ENCODE results near the gene HCRTR1. TPM values are rescaled to one million over a fixed set of nuclear protein-coding genes. Genes with fewer than 3 reads are reported as not detected.

The HCRTR1 gene
- total RNA-seq, 2 experiments from 2014 or later: not detected

DNA sequence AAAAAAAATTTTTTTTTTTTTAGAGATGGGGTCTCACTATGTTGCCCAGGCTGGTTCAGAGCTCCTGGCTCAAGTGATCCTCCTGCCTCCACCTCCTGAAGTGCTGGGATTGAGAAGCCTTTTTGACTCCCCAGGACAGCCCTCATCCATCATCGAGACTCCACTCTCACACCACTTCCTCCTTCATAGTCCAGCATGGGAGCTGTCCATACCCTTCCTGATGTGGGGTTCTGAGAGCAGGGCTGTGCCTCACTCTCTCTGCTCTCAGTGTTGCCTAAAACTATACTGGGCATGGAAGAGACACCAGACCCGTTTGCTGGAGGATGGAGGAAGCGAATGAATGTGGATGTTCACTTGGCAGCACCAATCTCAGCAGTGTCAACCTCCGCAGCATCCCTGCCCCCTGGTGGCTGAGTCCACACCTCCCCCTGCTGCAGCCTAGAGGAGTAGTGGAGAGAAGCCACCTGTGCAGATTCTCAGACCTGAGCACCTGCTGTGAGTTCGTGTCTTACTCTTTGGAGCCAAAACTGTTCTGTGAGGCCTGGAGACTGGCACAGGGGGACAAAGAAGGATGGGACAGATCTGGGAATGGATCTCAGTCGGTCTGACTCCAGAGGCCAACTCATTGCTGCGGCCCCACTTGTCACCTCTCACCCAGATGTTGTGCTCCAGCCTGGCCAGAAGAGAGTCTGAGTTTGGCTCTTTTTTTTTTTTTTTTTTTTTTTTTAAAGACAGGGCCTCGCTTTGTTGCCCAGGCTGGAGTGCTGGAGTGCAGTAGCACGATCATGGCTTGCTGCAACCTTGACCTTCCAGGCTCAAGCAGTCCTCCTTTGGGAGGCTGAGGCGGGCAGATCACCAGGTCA, 23.5 kb upstream of the HCRTR1 start:
- CTCF ChIA-PET: interaction anchor here (0.6 to 1.6 kb wide), 10 partner anchors 8 to 411 kb away, joined by 3 to 8 read pairs (median 4); no protein-coding TSS in a partner anchor
- Mint-ChIP-seq H3K27me3 (peaks cover 12% of the 10 kb centered on the region), H3K9me3 (no peaks in the 10 kb centered on the region), H3K4me3 (no peak overlapping the region), H3K36me3 (no peaks in the 10 kb centered on the region), H3K27ac (no peak overlapping the region), H3K4me1 (ENCODE audit: low read depth) (peaks cover 2% of the 10 kb centered on the region)
- intact Hi-C loops (cut with micrococcal nuclease): no loop called here
- POLR2A ChIA-PET: no interaction called here
- DNase-seq: peak; percentile 79

DNA sequence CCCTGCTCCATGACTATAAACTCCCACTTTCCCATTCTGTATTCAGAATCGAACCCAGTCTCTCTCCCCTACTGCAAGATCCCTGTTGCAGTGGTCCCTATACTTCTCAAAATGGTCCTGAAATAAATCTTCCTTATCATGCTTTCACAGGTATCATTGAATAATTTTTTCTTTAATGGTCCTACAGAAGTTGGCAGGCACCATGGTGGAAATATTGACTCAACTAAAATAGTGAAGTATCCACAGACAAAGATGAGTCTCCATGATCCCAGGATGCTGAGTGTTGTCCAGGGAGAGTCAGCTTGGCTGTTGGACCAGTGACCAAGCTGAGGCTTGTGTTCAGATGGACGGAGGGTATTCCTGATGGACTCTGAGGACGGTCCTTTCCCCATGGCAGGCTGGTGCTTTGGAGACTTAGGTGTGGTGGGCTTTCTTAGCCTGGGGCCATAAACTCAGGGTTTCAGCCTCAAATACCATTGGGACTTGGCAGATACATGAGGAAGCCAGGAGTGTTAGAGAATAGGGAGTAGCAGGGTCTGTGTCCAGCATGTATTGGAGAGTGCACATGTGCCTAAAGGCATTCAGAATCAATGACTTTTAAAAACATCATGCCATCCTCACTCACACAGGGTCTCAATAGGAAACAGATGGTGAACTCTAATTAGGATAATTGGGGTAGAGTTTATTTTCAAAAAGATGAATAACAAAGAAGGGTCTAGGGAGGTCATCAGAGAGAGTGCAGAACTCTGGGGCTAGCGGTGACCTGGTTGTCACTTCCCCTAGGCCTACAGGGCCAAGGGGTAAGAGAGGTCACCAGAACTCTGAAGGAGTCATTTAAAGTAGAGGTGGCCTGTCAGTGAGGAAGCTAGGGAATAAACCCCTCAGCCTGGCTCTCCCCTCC, 21.4 kb upstream of the HCRTR1 start:
- Mint-ChIP-seq H3K4me3 (no peak overlapping the region), H3K4me1 (ENCODE audit: low read depth) (peaks cover under 1% of the 10 kb centered on the region), H3K27ac (no peak overlapping the region), H3K9me3 (no peaks in the 10 kb centered on the region), H3K36me3 (no peaks in the 10 kb centered on the region), H3K27me3 (peaks cover 7% of the 10 kb centered on the region)
- intact Hi-C loops (cut with micrococcal nuclease): no loop called here
- ChIA-PET CTCF (interaction anchor here (1.2 to 1.3 kb wide), 2 partner anchors 8 to 33 kb away, joined by 3 to 7 read pairs; no protein-coding TSS in a partner anchor), POLR2A (no interaction called here)
- no peak for DNase-seq

DNA sequence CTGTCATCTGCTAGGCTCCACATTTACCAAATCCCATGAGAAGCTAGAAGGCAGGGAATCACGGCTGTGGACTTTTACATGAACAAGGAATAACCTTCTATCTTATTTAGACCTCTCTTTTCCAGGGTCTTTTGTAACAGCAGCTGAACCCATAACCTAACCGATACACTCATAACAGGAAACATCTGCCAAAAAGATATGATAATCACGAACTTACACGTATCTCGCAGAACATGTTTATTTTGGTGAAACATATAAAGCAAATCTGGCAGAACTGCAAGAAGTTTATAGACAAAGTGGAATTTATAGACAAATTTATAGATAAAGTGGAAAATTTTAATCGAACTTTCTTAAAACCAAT, 20.8 kb upstream of the HCRTR1 start:
- intact Hi-C loops (cut with micrococcal nuclease): no loop called here
- Mint-ChIP-seq H3K27me3 (peaks cover 7% of the 10 kb centered on the region), H3K9me3 (no peaks in the 10 kb centered on the region), H3K4me3 (no peak overlapping the region), H3K36me3 (no peaks in the 10 kb centered on the region), H3K4me1 (ENCODE audit: low read depth) (peaks cover 1% of the 10 kb centered on the region), H3K27ac (no peak overlapping the region)
- POLR2A ChIA-PET: no interaction called here
- no peak for DNase-seq
- CTCF ChIA-PET: interaction anchor here (0.8 to 1.3 kb wide), 2 partner anchors 9 to 32 kb away, joined by 3 read pairs; no protein-coding TSS in a partner anchor

DNA sequence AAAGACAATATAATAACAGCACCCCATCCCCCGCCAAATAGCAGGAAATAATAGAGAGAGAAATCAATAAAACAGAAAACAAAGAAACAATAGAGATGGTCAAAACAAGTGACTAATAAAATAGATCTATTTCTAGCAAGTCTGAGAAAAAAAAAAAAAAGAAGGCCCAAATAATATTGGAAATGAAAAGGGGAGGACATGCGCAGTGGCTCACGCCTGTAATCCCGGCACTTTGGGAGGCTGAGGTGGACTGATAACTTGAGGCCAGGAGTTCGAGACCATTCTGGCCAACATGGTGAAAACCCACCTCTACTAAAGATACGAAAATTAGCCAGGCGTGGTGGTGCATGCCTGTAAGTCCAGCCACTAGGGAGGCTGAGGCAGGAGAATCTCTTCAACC, 18.5 kb upstream of the HCRTR1 start:
- H3K27ac Mint-ChIP-seq: no peak overlapping the region
- no peak for DNase-seq
- CTCF ChIA-PET: no interaction called here
- H3K27me3 Mint-ChIP-seq: peaks cover 2% of the 10 kb centered on the region
- H3K36me3 Mint-ChIP-seq: no peaks in the 10 kb centered on the region
- peaks cover 1% of the 10 kb centered on the region for H3K4me1 Mint-ChIP-seq (ENCODE audit: low read depth)
- no peak overlapping the region for H3K4me3 Mint-ChIP-seq
- no peaks in the 10 kb centered on the region for H3K9me3 Mint-ChIP-seq
- POLR2A ChIA-PET: no interaction called here
- intact Hi-C loops (cut with micrococcal nuclease): no loop called here

DNA sequence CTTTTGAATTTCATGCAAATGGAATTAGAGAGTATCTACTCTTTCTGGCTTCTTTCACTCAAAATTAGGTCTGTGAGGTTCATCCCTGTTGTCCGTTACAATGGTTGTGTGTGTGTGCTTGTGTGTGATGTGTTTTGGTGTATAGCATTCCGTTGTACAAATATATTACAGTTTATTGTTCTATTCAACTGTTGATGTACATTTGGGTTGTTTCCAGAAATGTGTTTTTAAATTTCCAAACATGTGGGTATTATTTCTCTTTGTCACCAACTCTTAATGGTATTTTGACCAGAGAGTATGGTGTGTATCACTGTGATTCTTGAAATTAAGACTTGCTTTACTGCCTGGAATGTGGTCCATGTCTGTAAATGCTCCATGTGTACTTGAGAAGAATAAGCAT, 16.8 kb upstream of the HCRTR1 start:
- no peak overlapping the region for H3K4me3 Mint-ChIP-seq
- peaks cover 2% of the 10 kb centered on the region for H3K27me3 Mint-ChIP-seq
- H3K9me3 Mint-ChIP-seq: no peaks in the 10 kb centered on the region
- POLR2A ChIA-PET: no interaction called here
- CTCF ChIA-PET: interaction anchor here (0.7 kb wide), 1 partner anchor 37 kb away, joined by 3 read pairs; no protein-coding TSS in a partner anchor
- intact Hi-C loops (cut with micrococcal nuclease): no loop called here
- H3K4me1 Mint-ChIP-seq (ENCODE audit: low read depth): peaks cover 2% of the 10 kb centered on the region
- no peak overlapping the region for H3K27ac Mint-ChIP-seq
- H3K36me3 Mint-ChIP-seq: no peaks in the 10 kb centered on the region
- no peak for DNase-seq

DNA sequence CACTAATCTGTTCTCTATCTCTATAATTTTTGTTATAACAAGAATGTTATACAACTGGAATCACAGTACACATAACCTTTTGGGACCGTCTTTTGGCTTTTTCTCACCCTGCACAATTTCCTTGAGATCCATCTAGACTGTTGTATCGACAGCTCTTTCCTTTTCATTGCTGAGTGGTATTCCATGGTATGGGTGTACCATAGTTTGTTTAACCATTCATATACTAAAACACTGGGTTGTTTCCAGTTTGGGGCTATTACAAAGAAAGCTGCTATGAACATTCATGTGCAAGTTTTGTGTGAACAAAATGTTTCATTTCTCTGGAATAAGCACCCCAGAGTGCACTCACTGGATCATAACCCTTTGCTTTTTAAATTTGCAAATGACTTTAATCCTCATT, 15.4 kb upstream of the HCRTR1 start:
- peaks cover 11% of the 10 kb centered on the region for H3K4me1 Mint-ChIP-seq (ENCODE audit: low read depth)
- H3K4me3 Mint-ChIP-seq: no peak overlapping the region
- H3K27me3 Mint-ChIP-seq: no peaks in the 10 kb centered on the region
- no peak for DNase-seq
- no peak overlapping the region for H3K27ac Mint-ChIP-seq
- intact Hi-C loops (cut with micrococcal nuclease): no loop called here
- no peaks in the 10 kb centered on the region for H3K9me3 Mint-ChIP-seq
- no peaks in the 10 kb centered on the region for H3K36me3 Mint-ChIP-seq
- CTCF ChIA-PET: interaction anchor here (0.7 to 1.0 kb wide), 2 partner anchors 9 to 16 kb away, joined by 3 to 4 read pairs; no protein-coding TSS in a partner anchor
- POLR2A ChIA-PET: no interaction called here

DNA sequence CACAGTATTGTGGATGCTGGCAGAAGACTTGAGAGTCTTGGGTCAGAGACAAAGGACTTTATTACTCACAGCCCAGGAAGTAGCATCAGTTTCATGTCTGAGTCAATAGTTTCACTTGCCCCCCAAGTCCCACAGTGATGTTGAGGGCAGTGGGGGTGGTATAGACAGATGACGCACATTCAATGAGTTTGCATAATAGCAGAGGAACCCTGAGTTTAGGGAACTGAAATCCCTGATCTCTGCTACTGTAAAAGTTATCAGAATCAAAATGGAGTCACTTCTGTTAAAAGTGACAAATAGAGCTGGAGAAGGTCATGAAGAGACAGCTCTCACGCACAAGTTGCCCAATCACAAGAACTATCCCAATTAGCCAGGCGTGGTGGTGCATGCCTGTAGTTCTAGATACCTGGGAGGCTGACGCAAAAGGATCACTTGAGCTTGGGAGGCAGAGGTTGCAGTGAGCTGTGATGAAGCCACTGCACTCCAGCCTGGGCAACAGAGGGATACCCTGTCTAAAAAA, 11.5 kb upstream of the HCRTR1 start:
- Mint-ChIP-seq H3K4me1 (ENCODE audit: low read depth) (peaks cover 11% of the 10 kb centered on the region), H3K27me3 (peaks cover 6% of the 10 kb centered on the region), H3K36me3 (no peaks in the 10 kb centered on the region), H3K9me3 (no peaks in the 10 kb centered on the region), H3K4me3 (no peak overlapping the region), H3K27ac (peak overlapping the region; percentile 35)
- DNase-seq: peak; percentile 74
- intact Hi-C loops (cut with micrococcal nuclease): no loop called here
- CTCF ChIA-PET: interaction anchor here (1.0 to 1.4 kb wide), 2 partner anchors 13 to 57 kb away, joined by 3 to 7 read pairs; no protein-coding TSS in a partner anchor
- POLR2A ChIA-PET: no interaction called here

DNA sequence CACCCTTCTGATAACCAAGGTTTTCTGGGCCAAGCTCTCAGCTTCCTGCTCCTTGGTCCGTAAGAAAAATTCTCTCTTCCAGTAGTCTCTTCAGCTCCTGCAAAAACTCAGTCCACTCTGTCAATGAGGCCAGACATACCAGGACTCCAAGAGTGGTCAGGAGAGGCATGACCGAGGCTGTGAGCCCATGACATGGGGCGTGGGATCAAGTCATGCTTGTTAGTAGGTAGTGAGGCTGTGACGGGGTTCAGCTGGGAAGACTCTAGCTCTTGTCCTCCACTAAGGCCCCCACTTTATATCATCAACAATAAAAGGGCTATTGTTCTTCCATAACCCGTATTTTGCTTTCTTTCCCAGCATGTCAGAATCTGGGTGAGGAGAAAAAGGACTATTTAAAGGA, 10.1 kb upstream of the HCRTR1 start:
- Mint-ChIP-seq H3K4me1 (ENCODE audit: low read depth) (peaks cover 10% of the 10 kb centered on the region), H3K9me3 (no peaks in the 10 kb centered on the region), H3K36me3 (no peaks in the 10 kb centered on the region), H3K27ac (no peak overlapping the region), H3K27me3 (peaks cover 6% of the 10 kb centered on the region), H3K4me3 (no peak overlapping the region)
- ChIA-PET POLR2A (no interaction called here), CTCF (interaction anchor here (0.6 kb wide), 1 partner anchor 193 kb away, joined by 3 read pairs; no protein-coding TSS in a partner anchor)
- intact Hi-C loops (cut with micrococcal nuclease): no loop called here
- no peak for DNase-seq

DNA sequence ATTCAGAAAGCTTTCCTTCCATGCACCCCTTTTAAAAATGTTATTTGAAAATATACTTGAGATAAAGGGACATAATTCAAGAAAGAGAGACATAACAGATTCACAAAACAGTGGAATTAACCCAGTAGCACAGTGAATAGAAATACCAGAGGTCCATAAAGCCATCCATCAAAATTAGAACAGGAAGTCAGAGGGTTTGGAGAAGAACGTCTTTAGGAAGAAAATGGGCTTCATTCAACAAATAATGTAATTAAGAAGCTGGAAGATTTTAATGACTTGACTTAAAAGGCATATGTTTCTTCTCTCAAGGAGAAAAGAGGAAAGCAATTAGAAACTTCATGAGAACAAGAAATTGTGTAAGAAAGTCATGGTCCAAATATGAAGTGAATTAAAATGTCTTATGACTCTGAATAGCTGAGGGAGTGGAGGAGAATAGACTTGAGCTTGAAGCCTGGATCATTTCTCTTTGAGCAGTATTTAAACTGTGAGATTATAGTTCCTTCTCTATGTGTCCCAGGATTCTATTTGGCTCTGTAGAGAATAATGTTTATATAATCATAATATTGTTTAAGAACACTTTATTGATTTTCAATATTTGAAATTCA, 7.9 kb upstream of the HCRTR1 start:
- Mint-ChIP-seq H3K27me3 (peaks cover 6% of the 10 kb centered on the region), H3K9me3 (no peaks in the 10 kb centered on the region), H3K27ac (no peak overlapping the region), H3K36me3 (no peaks in the 10 kb centered on the region), H3K4me1 (ENCODE audit: low read depth) (peaks cover 10% of the 10 kb centered on the region), H3K4me3 (no peak overlapping the region)
- intact Hi-C loops (cut with micrococcal nuclease): no loop called here
- ChIA-PET POLR2A (no interaction called here), CTCF (interaction anchor here (1.0 to 2.7 kb wide), 2 partner anchors 9 to 136 kb away, joined by 3 to 14 read pairs; no protein-coding TSS in a partner anchor)
- DNase-seq: no peak

DNA sequence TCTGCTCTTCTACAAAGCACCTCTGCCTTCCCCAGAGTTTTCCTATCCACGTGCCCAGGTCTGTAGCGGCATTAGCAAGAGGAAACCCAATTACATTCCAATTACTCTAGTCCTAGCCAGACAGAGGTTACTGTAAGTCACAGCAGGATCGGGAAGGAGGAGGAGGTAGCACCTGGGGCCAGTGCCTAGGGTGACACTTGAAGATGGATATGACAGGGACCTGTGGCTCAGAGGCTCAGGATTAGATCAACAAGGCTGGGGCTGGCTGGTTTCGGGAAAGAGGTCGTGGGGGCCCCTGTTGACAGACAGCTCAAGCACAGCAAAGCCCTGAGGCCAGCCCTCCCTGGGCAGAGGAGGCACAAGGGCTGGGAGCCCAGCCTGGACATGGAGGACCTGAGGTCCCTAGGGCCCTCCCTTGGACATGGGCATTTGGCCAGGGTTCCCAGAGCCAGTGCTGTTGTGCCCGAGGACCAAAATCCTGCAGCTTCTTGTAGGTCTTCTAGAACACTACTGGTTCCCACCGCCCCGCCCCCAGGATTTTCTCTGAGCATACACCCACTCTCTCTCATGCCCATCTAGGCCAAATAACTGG, 3.0 kb upstream of the HCRTR1 start:
- peaks cover 3% of the 10 kb centered on the region for H3K4me1 Mint-ChIP-seq (ENCODE audit: low read depth)
- H3K9me3 Mint-ChIP-seq: no peaks in the 10 kb centered on the region
- peaks cover 20% of the 10 kb centered on the region for H3K27me3 Mint-ChIP-seq
- DNase-seq: no peak
- H3K27ac Mint-ChIP-seq: no peak overlapping the region
- no peak overlapping the region for H3K4me3 Mint-ChIP-seq
- POLR2A ChIA-PET: no interaction called here
- CTCF ChIA-PET: interaction anchor here (0.7 kb wide), 1 partner anchor 26 kb away, joined by 3 read pairs; no protein-coding TSS in a partner anchor
- intact Hi-C loops (cut with micrococcal nuclease): no loop called here
- H3K36me3 Mint-ChIP-seq: no peaks in the 10 kb centered on the region

DNA sequence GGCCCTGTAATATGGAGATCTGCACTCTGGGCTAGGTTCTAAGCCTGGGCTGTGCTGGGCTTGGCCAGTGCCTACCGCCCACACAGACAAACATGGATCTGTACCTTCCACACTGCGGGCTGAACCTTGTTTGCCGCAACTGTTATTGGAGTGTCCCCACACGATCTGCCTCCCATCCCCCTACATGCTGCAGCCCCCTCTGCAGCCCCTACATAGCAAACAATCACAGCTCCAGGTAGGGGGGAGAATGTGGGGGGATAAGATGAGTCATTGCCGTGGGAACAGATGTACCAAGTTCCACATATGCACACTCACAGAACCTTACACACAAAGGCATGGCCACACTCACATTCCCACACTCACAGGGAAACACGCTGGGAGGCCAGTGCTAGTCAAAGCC, 2.1 kb upstream of the HCRTR1 start:
- CTCF ChIA-PET: no interaction called here
- POLR2A ChIA-PET: no interaction called here
- H3K36me3 Mint-ChIP-seq: no peaks in the 10 kb centered on the region
- H3K27ac Mint-ChIP-seq: no peak overlapping the region
- no peak for DNase-seq
- no peaks in the 10 kb centered on the region for H3K9me3 Mint-ChIP-seq
- intact Hi-C loops (cut with micrococcal nuclease): no loop called here
- H3K4me3 Mint-ChIP-seq: no peak overlapping the region
- H3K27me3 Mint-ChIP-seq: peaks cover 24% of the 10 kb centered on the region
- H3K4me1 Mint-ChIP-seq (ENCODE audit: low read depth): peaks cover 3% of the 10 kb centered on the region

Measured in activated CD4-positive, alpha-beta memory T cell treated with anti-CD3 and anti-CD28 coated beads for 36 hours (primary cell).